ENCODE results near the gene CGN. TPM values are rescaled to one million over a fixed set of nuclear protein-coding genes. Genes with fewer than 3 reads are reported as not detected.

Gene CGN
- total RNA-seq, 6 donors from 2014 or later, result 51.6 to 223 (median 99.2) TPM

GRCh38 chr1:151502035-151502700 lies 9.0 kb upstream of the CGN start:
- Histone ChIP-seq H3K4me3 (no peak overlapping the region), H3K9me3 (no peaks in the 10 kb centered on the region), H3K27ac (no peak overlapping the region), H3K36me3 (no peaks in the 10 kb centered on the region), H3K27me3 (no peaks in the 10 kb centered on the region), H3K4me1 (no peaks in the 10 kb centered on the region)
- TF ChIP-seq EP300 (IDR thresholded peaks at IDR 0.05) (no peak), CTCF (IDR thresholded peaks at IDR 0.05) (no peak), POLR2AphosphoS5 (IDR thresholded peaks at IDR 0.05) (no peak), POLR2A (IDR thresholded peaks at IDR 0.05) (no peak)
- DNase-seq (no peak), ATAC-seq (ENCODE audit: low FRiP score in 2 of 2) (no peak)
- WGBS, 2 donors, result 55 to 58% methylated on average over 5 of the region's 5 CpGs

- no peak overlapping the region for H3K27ac ChIP-seq
- no peak overlapping the region for H3K4me3 ChIP-seq
- ATAC-seq (ENCODE audit: low FRiP score in 2 of 2) (no peak), DNase-seq (no peak)
- TF ChIP-seq CTCF (IDR thresholded peaks at IDR 0.05) (no peak), POLR2AphosphoS5 (IDR thresholded peaks at IDR 0.05) (no peak), EP300 (IDR thresholded peaks at IDR 0.05) (no peak), POLR2A (IDR thresholded peaks at IDR 0.05) (no peak)
- no peaks in the 10 kb centered on the region for H3K9me3 ChIP-seq
- H3K27me3 ChIP-seq, result no peaks in the 10 kb centered on the region
- H3K36me3 ChIP-seq, result no peaks in the 10 kb centered on the region
- no peaks in the 10 kb centered on the region for H3K4me1 ChIP-seq
- WGBS, 2 donors, result 66% methylated on average over 7 of the region's 7 CpGs
Measured at GRCh38 chr1:151502859-151503780, 8.1 kb upstream of the CGN start.

GRCh38 chr1:151504252-151504651 lies 6.9 kb upstream of the CGN start:
- H3K4me1 ChIP-seq, result no peaks in the 10 kb centered on the region
- no peaks in the 10 kb centered on the region for H3K36me3 ChIP-seq
- ATAC-seq (ENCODE audit: low FRiP score in 2 of 2) (no peak), DNase-seq (no peak)
- WGBS, 2 donors, result 42 to 43% methylated on average over 3 of the region's 3 CpGs
- H3K4me3 ChIP-seq, result no peak overlapping the region
- H3K27ac ChIP-seq, result no peak overlapping the region
- TF ChIP-seq EP300 (IDR thresholded peaks at IDR 0.05), result no peak
- no peak for TF ChIP-seq CTCF (IDR thresholded peaks at IDR 0.05)
- TF ChIP-seq POLR2A (IDR thresholded peaks at IDR 0.05), result no peak
- TF ChIP-seq POLR2AphosphoS5 (IDR thresholded peaks at IDR 0.05), result no peak
- H3K27me3 ChIP-seq, result no peaks in the 10 kb centered on the region
- no peaks in the 10 kb centered on the region for H3K9me3 ChIP-seq

- no peak for DNase-seq
- H3K9me3 ChIP-seq, result no peaks in the 10 kb centered on the region
- H3K4me3 ChIP-seq, result no peak overlapping the region
- no peaks in the 10 kb centered on the region for H3K27me3 ChIP-seq
- no peak for TF ChIP-seq EP300 (IDR thresholded peaks at IDR 0.05)
- no peak for TF ChIP-seq POLR2A (IDR thresholded peaks at IDR 0.05)
- no peak for TF ChIP-seq CTCF (IDR thresholded peaks at IDR 0.05)
- no peak for TF ChIP-seq POLR2AphosphoS5 (IDR thresholded peaks at IDR 0.05)
- no peak overlapping the region for H3K27ac ChIP-seq
- no peaks in the 10 kb centered on the region for H3K4me1 ChIP-seq
- ATAC-seq (ENCODE audit: low FRiP score in 2 of 2), result no peak
- WGBS, 2 donors, result 82 to 94% methylated on average over 4 of the region's 4 CpGs
- no peaks in the 10 kb centered on the region for H3K36me3 ChIP-seq
Measured at GRCh38 chr1:151504759-151505158, 6.4 kb upstream of the CGN start.
